Gastrocnemius medialis (tissue), 4 donors: ENCODE results near the gene SSTR3. TPM values are rescaled to one million over a fixed set of nuclear protein-coding genes. Genes with fewer than 3 reads are reported as not detected.

Experiments used
- ATAC-seq, 2 donors: fragments of 150-250 bp; one replicate each; pipeline ENCODE4 v1.9.1; 2016
- DNase-seq, 2 donors: peaks; one replicate each; pipeline ENCODE4 v3.0.0-alpha.2; 2019
- H3K27ac ChIP-seq, 4 donors: fragments of 200-600 bp; sonication (generic); 1 replicate in 1 of 4; 2 replicates in 3 of 4; pipeline ENCODE4 v1.5.1; 2016 to 2018; ENCODE audit warnings: mild to moderate bottlenecking in 2 of 4, moderate library complexity in 1 of 4
- H3K27me3 ChIP-seq, 3 donors: fragments of 200-600 bp; sonication (generic) in 2 of 3; 1 replicate in 1 of 3; 2 replicates in 2 of 3; pipeline versions ENCODE4 v1.5.1 to v1.6.0; 2016 to 2019; ENCODE audit warnings: mild to moderate bottlenecking in 1 of 3, moderate library complexity in 1 of 3
- H3K36me3 ChIP-seq, 2 donors: fragments of 200-600 bp; sonication (generic) in 1 of 2; one replicate each; pipeline ENCODE4 v1.5.1; 2017 to 2018
- H3K4me1 ChIP-seq, 2 donors: fragments of 200-600 bp; sonication (generic) in 1 of 2; one replicate each; pipeline ENCODE4 v1.5.1; 2016 to 2017; ENCODE audit warnings: mild to moderate bottlenecking in 2 of 2
- H3K4me3 ChIP-seq, 4 donors: fragments of 200-600 bp; sonication (generic) in 3 of 4; 1 replicate in 1 of 4; 2 replicates in 3 of 4; pipeline ENCODE4 v1.5.1; 2016 to 2019; ENCODE audit warnings: mild to moderate bottlenecking in 2 of 4
- H3K9me3 ChIP-seq, 3 donors: fragments of 200-600 bp; sonication (generic) in 2 of 3; 1 replicate in 1 of 3; 2 replicates in 2 of 3; pipeline ENCODE4 v1.5.1; 2016 to 2019
- CTCF ChIP-seq, 5 experiments: fragments of 450-650 bp in 3 of 5; fragments of 200-600 bp in 2 of 5; sonication (generic) in 2 of 5; IDR thresholded peaks in 4 of 5; conservative IDR thresholded peaks in 1 of 5; 1 replicate in 4 of 5; 2 replicates in 1 of 5; pipeline ENCODE4 v1.5.1; 2016 to 2019; ENCODE audit warnings: antibody characterized with exemption in 5 of 5, mild to moderate bottlenecking in 3 of 5, moderate library complexity in 3 of 5
- POLR2A ChIP-seq, 2 donors: fragments of 450-650 bp; IDR thresholded peaks; one replicate each; pipeline ENCODE4 v1.6.1; 2017; ENCODE audit warnings: antibody characterized with exemption in 2 of 2, mild to moderate bottlenecking in 2 of 2, moderate library complexity in 2 of 2
- in situ Hi-C, 4 donors: fragments of 200-750 bp; cut with MboI; loops; one replicate each; pipeline versions ENCODE4 v1.15.0 to v1.8.0; 2017; ENCODE audit warnings: low sequenced_read_pairs in 4 of 4
- intact Hi-C: fragments of 100-400 bp; cut with DNase I; formaldehyde crosslinking; loops from one replicate; pipeline ENCODE4 v1.15.1; 2023; ENCODE audit warnings: low total_unique reads
- total RNA-seq, 4 donors: library from RNA; depleted of rRNA; stranded (reverse); fragments of >200 nt; gene quantifications; one replicate each; pipeline versions ENCODE4 v1.1.0 to v1.2.3, GENCODE V29; 2016

Gene SSTR3
- total RNA-seq, 4 donors from 2014 or later, result not detected

- DNase-seq (no peak), ATAC-seq (no peak)
- in situ Hi-C loops (no loop called here), intact Hi-C loops (no loop called here)
- peaks cover 38 to 41% of the 10 kb centered on the region in 2 donors for H3K4me1 ChIP-seq
- TF ChIP-seq CTCF (IDR thresholded peaks at IDR 0.05 in 4 of 5, conservative IDR thresholded peaks at IDR 0.05 in 1 of 5) (no peak), POLR2A (IDR thresholded peaks at IDR 0.05) (no peak)
- no peaks in the 10 kb centered on the region for H3K27me3 ChIP-seq
- no peaks in the 10 kb centered on the region for H3K36me3 ChIP-seq
- H3K4me3 ChIP-seq, result no peak overlapping the region
- no peaks in the 10 kb centered on the region for H3K9me3 ChIP-seq
- no peak overlapping the region for H3K27ac ChIP-seq
Observed at GRCh38 chr22:37185646-37186227, 26.5 kb downstream of the SSTR3 start.

- H3K9me3 ChIP-seq, result no peaks in the 10 kb centered on the region
- no peak overlapping the region for H3K27ac ChIP-seq
- H3K27me3 ChIP-seq, result no peaks in the 10 kb centered on the region
- peaks cover 37 to 38% of the 10 kb centered on the region in 2 donors for H3K4me1 ChIP-seq
- intact Hi-C loops, result no loop called here
- H3K4me3 ChIP-seq, result no peak overlapping the region
- TF ChIP-seq POLR2A (IDR thresholded peaks at IDR 0.05) (no peak), CTCF (IDR thresholded peaks at IDR 0.05 in 4 of 5, conservative IDR thresholded peaks at IDR 0.05 in 1 of 5) (no peak)
- no peak for DNase-seq
- no peak for ATAC-seq
- in situ Hi-C loops, result no loop called here
- no peaks in the 10 kb centered on the region for H3K36me3 ChIP-seq
Observed at GRCh38 chr22:37184816-37185541, 27.3 kb downstream of the SSTR3 start.

GRCh38 chr22:37184380-37184755 is 27.9 kb downstream of the SSTR3 start:
- no peak for DNase-seq
- no peak for ATAC-seq
- H3K36me3 ChIP-seq, result no peaks in the 10 kb centered on the region
- no peaks in the 10 kb centered on the region for H3K9me3 ChIP-seq
- in situ Hi-C loops (no loop called here), intact Hi-C loops (no loop called here)
- TF ChIP-seq POLR2A (IDR thresholded peaks at IDR 0.05), result no peak
- no peak for TF ChIP-seq CTCF (IDR thresholded peaks at IDR 0.05 in 4 of 5, conservative IDR thresholded peaks at IDR 0.05 in 1 of 5)
- H3K27me3 ChIP-seq, result no peaks in the 10 kb centered on the region
- H3K4me1 ChIP-seq, result peaks cover 32 to 37% of the 10 kb centered on the region in 2 donors
- no peak overlapping the region for H3K27ac ChIP-seq
- H3K4me3 ChIP-seq, result no peak overlapping the region

GRCh38 chr22:37183432-37184379 is 28.6 kb downstream of the SSTR3 start:
- H3K27ac ChIP-seq, result no peak overlapping the region
- no peak overlapping the region for H3K4me3 ChIP-seq
- H3K27me3 ChIP-seq, result no peaks in the 10 kb centered on the region
- no peaks in the 10 kb centered on the region for H3K36me3 ChIP-seq
- intact Hi-C loops, result no loop called here
- DNase-seq (no peak), ATAC-seq (no peak)
- H3K4me1 ChIP-seq, result peaks cover 28 to 34% of the 10 kb centered on the region in 2 donors
- no peak for TF ChIP-seq CTCF (IDR thresholded peaks at IDR 0.05 in 4 of 5, conservative IDR thresholded peaks at IDR 0.05 in 1 of 5)
- TF ChIP-seq POLR2A (IDR thresholded peaks at IDR 0.05), result no peak
- no peaks in the 10 kb centered on the region for H3K9me3 ChIP-seq
- in situ Hi-C loops, result no loop called here
